ENCODE data around the gene ADCY10. TPM values are rescaled to one million over a fixed set of nuclear protein-coding genes. Genes with fewer than 3 reads are reported as not detected.
"Not testable (repeated sequence)": the region's sequence is repeated elsewhere in the genome, so short reads cannot be mapped to it uniquely, and the experiment has no call there.

ADCY10 gene
- total RNA-seq, 6 donors from 2014 or later = 0.11 to 0.49 (median 0.18) TPM; not detected in 2

GRCh38 chr1:167893798-167894197 is 20.1 kb downstream of the ADCY10 start:
- no peaks in the 10 kb centered on the region for H3K9me3 ChIP-seq
- H3K36me3 ChIP-seq = no peaks in the 10 kb centered on the region
- no peaks in the 10 kb centered on the region for H3K4me1 ChIP-seq
- TF ChIP-seq POLR2AphosphoS5 (IDR thresholded peaks at IDR 0.05) (no peak), POLR2A (IDR thresholded peaks at IDR 0.05) (no peak), CTCF (IDR thresholded peaks at IDR 0.05) (no peak), EP300 (IDR thresholded peaks at IDR 0.05) (no peak)
- no peak for DNase-seq
- no peak overlapping the region for H3K27ac ChIP-seq
- no peak overlapping the region for H3K4me3 ChIP-seq
- no peak for ATAC-seq (ENCODE audit: low FRiP score in 2 of 2)
- 78 to 81% methylated on average over 2 of the region's 2 CpGs for WGBS, 2 donors
- H3K27me3 ChIP-seq = no peaks in the 10 kb centered on the region

DNA sequence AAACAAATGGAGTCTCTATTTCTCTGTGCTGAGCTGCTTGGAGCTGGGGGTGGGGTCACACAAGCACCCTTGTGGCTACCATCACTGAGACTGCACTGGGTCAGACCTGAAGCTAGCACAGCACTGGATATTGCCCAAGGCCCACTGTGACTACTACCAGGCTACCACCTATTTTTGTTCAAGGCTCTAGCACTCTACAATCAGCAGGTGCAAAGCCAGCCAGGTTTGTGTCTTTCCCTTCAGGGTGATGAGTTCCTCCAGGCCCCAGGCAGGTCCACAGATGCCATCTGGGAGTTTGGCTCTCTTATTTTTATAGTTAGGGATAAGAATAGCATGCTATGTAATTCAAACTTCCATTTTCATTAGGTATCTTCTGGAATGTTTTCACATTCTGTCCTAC is 23.5 kb downstream of the ADCY10 start:
- H3K4me3 ChIP-seq = no peak overlapping the region
- no peak overlapping the region for H3K27ac ChIP-seq
- no peak for DNase-seq
- no peaks in the 10 kb centered on the region for H3K9me3 ChIP-seq
- no peaks in the 10 kb centered on the region for H3K36me3 ChIP-seq
- H3K27me3 ChIP-seq = no peaks in the 10 kb centered on the region
- TF ChIP-seq CTCF (IDR thresholded peaks at IDR 0.05) (no peak), EP300 (IDR thresholded peaks at IDR 0.05) (no peak), POLR2A (IDR thresholded peaks at IDR 0.05) (no peak)
- no peak for ATAC-seq (ENCODE audit: low FRiP score in 2 of 2)
- H3K4me1 ChIP-seq = no peaks in the 10 kb centered on the region

DNA sequence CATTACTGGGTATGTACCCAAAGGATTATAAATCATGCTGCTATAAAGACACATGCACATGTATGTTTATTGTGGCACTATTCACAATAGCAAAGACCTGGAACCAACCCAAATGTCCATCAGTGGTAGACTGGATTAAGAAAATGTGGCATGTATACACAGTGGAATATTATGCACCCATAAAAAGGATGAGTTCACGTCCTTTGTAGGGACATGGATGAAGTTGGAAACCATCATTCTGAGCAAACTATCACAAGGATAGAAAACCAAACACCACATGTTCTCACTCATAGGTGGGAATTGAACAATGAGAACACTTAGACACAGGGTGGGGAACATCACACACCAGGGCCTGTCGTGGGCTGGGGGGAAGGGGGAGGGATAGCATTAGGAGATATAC is 26.7 kb downstream of the ADCY10 start:
- not testable (repeated sequence) for H3K4me1 ChIP-seq; H3K9me3 ChIP-seq; H3K4me3 ChIP-seq; H3K36me3 ChIP-seq; DNase-seq; H3K27ac ChIP-seq; H3K27me3 ChIP-seq; ATAC-seq (ENCODE audit: low FRiP score in 2 of 2)
- WGBS, 2 donors = 84 to 90% methylated on average over 2 of the region's 2 CpGs

DNA sequence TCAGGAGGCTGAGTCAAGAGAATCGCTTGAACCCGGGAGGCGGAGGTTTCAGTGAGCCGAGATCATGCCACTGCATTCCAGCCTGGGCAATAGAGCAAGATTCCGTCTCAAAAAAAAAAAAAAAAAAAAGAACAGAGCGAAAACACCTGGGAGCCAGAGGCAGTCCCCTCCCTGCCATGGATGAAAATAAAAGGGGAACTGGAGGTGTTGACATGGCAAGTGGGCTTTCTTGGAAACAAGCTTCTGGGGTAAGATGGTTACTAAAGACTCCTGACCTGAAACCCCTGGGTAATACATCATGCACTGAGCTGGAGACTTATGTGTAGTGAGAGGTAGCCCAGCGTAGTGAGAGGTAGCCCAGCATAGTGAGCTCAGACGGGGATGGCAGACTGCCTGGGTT is 31.6 kb downstream of the ADCY10 start:
- TF ChIP-seq POLR2AphosphoS5 (IDR thresholded peaks at IDR 0.05) (no peak), POLR2A (IDR thresholded peaks at IDR 0.05) (no peak), EP300 (IDR thresholded peaks at IDR 0.05) (no peak), CTCF (IDR thresholded peaks at IDR 0.05) (no peak)
- no peak for DNase-seq
- Histone ChIP-seq H3K4me1 (no peaks in the 10 kb centered on the region), H3K27ac (no peak overlapping the region), H3K4me3 (no peak overlapping the region), H3K27me3 (no peaks in the 10 kb centered on the region), H3K9me3 (no peaks in the 10 kb centered on the region), H3K36me3 (no peaks in the 10 kb centered on the region)
- WGBS, 2 donors = 91 to 97% methylated on average over 7 to 8 of the region's 8 CpGs
- no peak for ATAC-seq (ENCODE audit: low FRiP score in 2 of 2)

DNA sequence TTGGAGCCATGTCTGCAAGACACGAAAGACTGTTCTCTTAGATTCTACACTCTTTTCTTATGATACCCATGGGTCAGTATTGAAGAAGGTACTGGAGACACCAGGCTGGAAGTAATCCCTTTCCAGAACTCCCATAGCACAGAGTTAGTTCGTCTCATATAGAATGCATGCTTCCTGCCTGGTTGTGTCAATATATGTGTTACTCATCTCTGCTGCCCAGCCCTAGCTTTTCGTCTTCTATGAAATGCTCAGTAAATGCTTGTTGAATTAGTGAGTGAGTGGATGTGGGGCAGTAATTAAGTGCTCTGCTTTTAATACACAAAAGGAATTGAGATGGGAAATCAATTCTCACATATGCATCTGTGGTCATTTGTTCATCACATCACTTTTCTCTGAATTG is 32.1 kb downstream of the ADCY10 start:
- TF ChIP-seq CTCF (IDR thresholded peaks at IDR 0.05) (no peak), POLR2A (IDR thresholded peaks at IDR 0.05) (no peak), POLR2AphosphoS5 (IDR thresholded peaks at IDR 0.05) (no peak), EP300 (IDR thresholded peaks at IDR 0.05) (no peak)
- ATAC-seq (ENCODE audit: low FRiP score in 2 of 2) = no peak
- 84 to 85% methylated on average over 3 of the region's 3 CpGs for WGBS, 2 donors

More for the DNA sequence above, 32.1 kb downstream of the ADCY10 start:
- no peak for DNase-seq
- Histone ChIP-seq H3K27me3 (no peaks in the 10 kb centered on the region), H3K27ac (no peak overlapping the region), H3K9me3 (no peaks in the 10 kb centered on the region), H3K36me3 (no peaks in the 10 kb centered on the region), H3K4me3 (no peak overlapping the region), H3K4me1 (no peaks in the 10 kb centered on the region)
